H1 (cell line): Measurements from ENCODE around the gene MPDZ. TPM values are rescaled to one million over a fixed set of nuclear protein-coding genes. Genes with fewer than 3 reads are reported as not detected.

Source experiments
- CTCF ChIA-PET: fragments of 300-600 bp; sonication (Branson Sonifier 250); formaldehyde crosslinking; loops from one replicate; lab custom pipeline; 2021; ENCODE audit not compliant: partially characterized antibody; lab: Charles Lee
- POLR2A ChIA-PET: fragments of 300-600 bp; sonication (Branson Sonifier 250); formaldehyde crosslinking; loops from one replicate; lab custom pipeline; 2021; ENCODE audit warnings: inconsistent platforms; ENCODE audit not compliant: partially characterized antibody; lab: Charles Lee
- DNase-seq, 2 experiments: peaks; one replicate each; pipeline versions ENCODE4 v3.0.0 to v3.0.0-alpha.2; 2010 to 2022; ENCODE audit warnings: low spot score in 2 of 2, low read depth in 1 of 2, mixed read lengths in 1 of 2
- FAIRE-seq: peaks from 2 replicates; lab custom pipeline; 2011; peaks lifted over from hg19 to GRCh38; lab: Jason Lieb, UNC
- H2AFZ ChIP-seq: 2 replicates; pipeline ENCODE4 v1.8.1; 2012; ENCODE audit warnings: low read length, inconsistent platforms
- H2AK5ac ChIP-seq: 2 replicates; pipeline ENCODE4 v1.6.1; 2013; ENCODE audit warnings: low read depth, low read length
- H2BK120ac ChIP-seq: replicated peaks from 2 replicates; pipeline ENCODE3; 2013; ENCODE audit warnings: low read depth, low read length, inconsistent platforms
- H2BK12ac ChIP-seq: 2 replicates; pipeline ENCODE4 v1.6.1; 2013; ENCODE audit warnings: low read depth, low read length
- H2BK15ac ChIP-seq: 2 replicates; pipeline ENCODE4 v1.6.1; 2013; ENCODE audit warnings: low read length
- H2BK20ac ChIP-seq: 2 replicates; pipeline ENCODE4 v1.6.1; 2013; ENCODE audit warnings: low read length
- H2BK5ac ChIP-seq: 2 replicates; pipeline ENCODE4 v1.6.1; 2013; ENCODE audit warnings: low read depth, low read length
- H3K14ac ChIP-seq: 2 replicates; pipeline ENCODE4 v1.6.1; 2013; ENCODE audit warnings: inconsistent platforms; ENCODE audit not compliant: insufficient read length
- H3K18ac ChIP-seq: 2 replicates; pipeline ENCODE4 v1.6.1; 2013; ENCODE audit warnings: low read length; ENCODE audit errors: extremely low read depth
- H3K23ac ChIP-seq: 2 replicates; pipeline ENCODE4 v1.6.1; 2013; ENCODE audit warnings: inconsistent platforms; ENCODE audit not compliant: insufficient read length
- H3K23me2 ChIP-seq: 2 replicates; pipeline ENCODE4 v1.6.1; 2013; ENCODE audit warnings: low read depth, low read length
- H3K27ac ChIP-seq: 2 replicates; pipeline ENCODE4 v1.6.1; 2011; ENCODE audit warnings: low read depth, low read length, inconsistent platforms
- H3K27me3 ChIP-seq, 4 experiments: replicated peaks in 1 of 4; 1 replicate in 1 of 4; 2 replicates in 3 of 4; pipeline versions ENCODE4 v1.6.1 to v1.8.1; 2011 to 2013; ENCODE audit warnings: low read length in 3 of 4, mild to moderate bottlenecking in 3 of 4, inconsistent platforms in 2 of 4, mixed read lengths in 2 of 4, moderate library complexity in 1 of 4; ENCODE audit not compliant: control insufficient read depth in 3 of 4, insufficient read depth in 3 of 4; ENCODE audit errors: extremely low read depth in 1 of 4
- H3K36me3 ChIP-seq, 4 experiments: 2 replicates each; pipeline versions ENCODE4 v1.6.1 to v1.8.1; 2011 to 2013; ENCODE audit warnings: mild to moderate bottlenecking in 4 of 4, low read length in 3 of 4, moderate library complexity in 2 of 4, control low read depth in 1 of 4, inconsistent platforms in 1 of 4; ENCODE audit not compliant: insufficient read depth in 4 of 4, control insufficient read depth in 2 of 4
- H3K4ac ChIP-seq: replicated peaks from 2 replicates; pipeline ENCODE3; 2013; ENCODE audit warnings: low read length, low read depth, mixed read lengths, inconsistent platforms; ENCODE audit not compliant: insufficient read length
- H3K4me1 ChIP-seq, 4 experiments: replicated peaks in 1 of 4; 1 replicate in 1 of 4; 2 replicates in 3 of 4; pipeline versions ENCODE4 v1.6.1 to v1.8.1; 2011 to 2013; ENCODE audit warnings: low read length in 3 of 4, inconsistent platforms in 2 of 4, mixed read lengths in 1 of 4; ENCODE audit not compliant: insufficient read depth in 4 of 4, control insufficient read depth in 3 of 4
- H3K4me2 ChIP-seq, 2 experiments: 2 replicates each; pipeline versions ENCODE4 v1.6.1 to v1.8.1; 2011 to 2013; ENCODE audit warnings: low read depth in 2 of 2, low read length in 2 of 2, control low read depth in 1 of 2, inconsistent platforms in 1 of 2, mild to moderate bottlenecking in 1 of 2; ENCODE audit not compliant: insufficient read depth in 1 of 2
- H3K4me3 ChIP-seq, 4 experiments: fragments of 200-600, 300-600 bp in 1 of 4; sonication (generic), shearing (Covaris generic), sonication (Bioruptor Twin) in 1 of 4; 2 replicates each; pipeline versions ENCODE4 v1.5.1 to v1.8.1; 2011 to 2016; ENCODE audit warnings: low read length in 4 of 4, low read depth in 3 of 4, control low read depth in 2 of 4, inconsistent platforms in 2 of 4, mild to moderate bottlenecking in 2 of 4, mixed read lengths in 1 of 4, moderate library complexity in 1 of 4; ENCODE audit not compliant: insufficient read depth in 2 of 4; ENCODE audit errors: extremely low read depth in 1 of 4
- H3K56ac ChIP-seq: replicated peaks from 2 replicates; pipeline ENCODE3; 2013; ENCODE audit warnings: low read depth, mild to moderate bottlenecking, mixed read lengths, low read length, inconsistent platforms; ENCODE audit not compliant: insufficient read length
- H3K79me1 ChIP-seq: 2 replicates; pipeline ENCODE4 v1.6.1; 2013; ENCODE audit warnings: low read depth, low read length, control low read depth
- H3K79me2 ChIP-seq, 2 experiments: 2 replicates each; pipeline versions ENCODE4 v1.6.1 to v1.8.1; 2012 to 2013; ENCODE audit warnings: low read length in 2 of 2, mild to moderate bottlenecking in 2 of 2, inconsistent platforms in 1 of 2; ENCODE audit not compliant: insufficient read depth in 2 of 2, control insufficient read depth in 1 of 2
- H3K9ac ChIP-seq, 4 experiments: replicated peaks in 1 of 4; 1 replicate in 1 of 4; 2 replicates in 3 of 4; pipeline versions ENCODE4 v1.6.1 to v1.8.1; 2011 to 2013; ENCODE audit warnings: low read depth in 3 of 4, low read length in 3 of 4, control low read depth in 2 of 4, mild to moderate bottlenecking in 2 of 4, moderate library complexity in 2 of 4, inconsistent platforms in 1 of 4; ENCODE audit errors: extremely low read depth in 1 of 4
- H3K9me3 ChIP-seq, 2 experiments: 2 replicates each; pipeline versions ENCODE4 v1.6.1 to v1.8.1; 2012 to 2013; ENCODE audit warnings: mild to moderate bottlenecking in 2 of 2, moderate library complexity in 2 of 2, control low read depth in 1 of 2, inconsistent platforms in 1 of 2, low read depth in 1 of 2, low read length in 1 of 2, mixed read lengths in 1 of 2; ENCODE audit not compliant: insufficient read depth in 2 of 2
- H4K20me1 ChIP-seq, 2 experiments: replicated peaks in 1 of 2; 2 replicates each; pipeline versions ENCODE3 to v1.8.1; 2011 to 2013; ENCODE audit warnings: inconsistent platforms in 2 of 2, low read length in 2 of 2, mild to moderate bottlenecking in 1 of 2; ENCODE audit not compliant: insufficient read depth in 2 of 2, control insufficient read depth in 1 of 2
- H4K5ac ChIP-seq: 2 replicates; pipeline ENCODE4 v1.6.1; 2013; ENCODE audit warnings: low read length, low read depth, mixed read lengths, inconsistent platforms; ENCODE audit not compliant: insufficient read length
- H4K8ac ChIP-seq: 2 replicates; pipeline ENCODE4 v1.8.0; 2013; ENCODE audit warnings: mild to moderate bottlenecking, moderate library complexity, low read length, inconsistent platforms; ENCODE audit not compliant: insufficient read depth; ENCODE audit errors: extremely low read depth
- H4K91ac ChIP-seq: replicated peaks from 2 replicates; pipeline ENCODE3; 2013; ENCODE audit warnings: low read length, mixed read lengths, inconsistent platforms; ENCODE audit not compliant: insufficient read length
- BRCA1 ChIP-seq: IDR thresholded peaks from 2 replicates; pipeline ENCODE4 v1.6.1; 2012; ENCODE audit warnings: low read depth, low read length, improper control_type of control experiment
- CEBPB ChIP-seq: IDR thresholded peaks from 2 replicates; pipeline ENCODE4 v1.6.1; 2012; ENCODE audit warnings: low read depth, low read length
- GTF2F1 ChIP-seq: IDR thresholded peaks from 2 replicates; pipeline ENCODE4 v1.6.1; 2012; ENCODE audit warnings: low read depth, low read length, improper control_type of control experiment, borderline replicate concordance
- RAD21 ChIP-seq, 2 experiments: IDR thresholded peaks in 1 of 2; conservative IDR thresholded peaks in 1 of 2; 2 replicates each; pipeline ENCODE4 v1.6.1; 2011; ENCODE audit warnings: low read depth in 2 of 2, low read length in 2 of 2, improper control_type of control experiment in 1 of 2, inconsistent platforms in 1 of 2, mild to moderate bottlenecking in 1 of 2, moderate library complexity in 1 of 2
- TCF12 ChIP-seq: IDR thresholded peaks from 2 replicates; pipeline ENCODE4 v1.6.1; 2011; ENCODE audit warnings: low read depth, mild to moderate bottlenecking, low read length
- ZNF274 ChIP-seq: IDR thresholded peaks from 2 replicates; pipeline ENCODE4 v1.7.0; 2012; ENCODE audit warnings: low read length, borderline replicate concordance; ENCODE audit errors: extremely low read depth
- WGBS, 2 experiments: shearing (Covaris generic) in 1 of 2; methylation state at CpG; one replicate each; pipeline versions ENCODE4 v1.1.6 to v1.1.7; 2013 to 2015; ENCODE audit warnings: low lambda C conversion rate in 2 of 2, mixed read lengths in 2 of 2, inconsistent platforms in 1 of 2, low coverage in 1 of 2, missing lambda C conversion rate in 1 of 2; ENCODE audit not compliant: insufficient replicate concordance in 2 of 2, insufficient coverage in 1 of 2, insufficient read length in 1 of 2; ENCODE audit errors: extremely low coverage in 1 of 2, missing lambda C conversion rate in 1 of 2; 5-methylcytosine and 5-hydroxymethylcytosine counted together
- polyA plus RNA-seq, 7 experiments: library from polyadenylated mRNA; depleted of rRNA in 3 of 7; stranded (reverse) in 5 of 7; unstranded in 2 of 7; fragments of >200 nt in 5 of 7; fragments of 200-250 nt in 2 of 7; gene quantifications; 1 replicate in 5 of 7; 2 replicates in 1 of 7; 4 replicates in 1 of 7; pipeline versions ENCODE4 v1.2.1 to v1.2.3, GENCODE V29; 2011 to 2013; ENCODE audit warnings: missing spikeins in 2 of 7, mixed read lengths in 2 of 7
- total RNA-seq: library from RNA; stranded (reverse); fragmentation: NEBNext Ultra II Directional; extraction: Animal tissue kit (Norgen Biotek cat#: 25700); gene quantifications from 2 replicates; pipeline ENCODE4 v1.2.1, GENCODE V29; 2021

The MPDZ gene
- total and polyA plus RNA-seq, 2 of the 8 experiments (the other 6 are each of a cell fraction or from before 2014, with no cell fraction given), result 14.6 to 39.4 TPM

DNA sequence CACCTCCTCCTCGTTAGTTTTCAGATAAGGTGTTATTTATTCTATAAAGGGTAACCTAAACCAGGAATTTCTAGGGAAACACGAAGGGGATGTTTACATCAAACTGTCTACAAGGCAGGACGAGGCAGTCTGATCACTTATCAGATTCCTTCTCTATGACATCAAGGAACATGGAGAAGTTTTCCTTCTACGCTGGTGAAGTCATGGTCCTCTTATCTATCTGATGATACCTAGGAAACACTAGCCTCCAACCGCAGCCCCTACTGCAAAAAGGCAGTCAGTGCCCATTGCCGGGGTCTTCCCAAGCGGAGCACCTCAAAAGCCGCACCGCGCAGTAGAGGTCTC, 1.5 kb downstream of the MPDZ start:
- FAIRE-seq (no peak), DNase-seq (no peak)
- TF ChIP-seq TCF12 (no peak), BRCA1 (no peak), RAD21 (IDR thresholded peaks at IDR 0.05 in 1 of 2, conservative IDR thresholded peaks at IDR 0.05 in 1 of 2; ENCODE audit: low read depth in 2 of 2, low read length in 2 of 2) (no peak), CEBPB (no peak), GTF2F1 (no peak), ZNF274 (no peak)
- 0 out of 2 replicates have a peak overlapping the region, but pooled peaks have one; percentile 75 for H2AFZ ChIP-seq
- H3K9me3 ChIP-seq, result no peaks in the 10 kb centered on the region
- 0 out of 2 replicates have a peak overlapping the region, but pooled peaks have one; percentile 84 for H2BK5ac ChIP-seq
- POLR2A ChIA-PET, result no interaction called here
- peak overlapping the region in 1 of 4 experiments; percentile 61; a peak in 1 of 7 replicates for H3K9ac ChIP-seq
- H4K8ac ChIP-seq, result peak overlapping the region; percentile 94
- H3K18ac ChIP-seq, result peak overlapping the region; percentile 89
- CTCF ChIA-PET, result no interaction called here
- no peak overlapping the region for H3K56ac ChIP-seq
- H4K20me1 ChIP-seq, result no peaks in the 10 kb centered on the region
- H3K27ac ChIP-seq, result no peak overlapping the region
- H3K14ac ChIP-seq, result no peak overlapping the region
- H2BK120ac ChIP-seq, result no peak overlapping the region
- H3K79me1 ChIP-seq, result no peaks in the 10 kb centered on the region
- no peaks in the 10 kb centered on the region for H3K36me3 ChIP-seq
- peak overlapping the region; percentile 90 to 98 for H3K4me2 ChIP-seq
- H3K23me2 ChIP-seq, result peaks cover 5% of the 10 kb centered on the region; the same call in 1 of the 2 replicates
- peak overlapping the region; percentile 62 to 92 (median 76) for H3K4me3 ChIP-seq
- no peak overlapping the region for H3K23ac ChIP-seq
- 28% methylated on average over 10 of the region's 10 CpGs; no CpG with 5 or more reads in 1 of the 2 experiments for WGBS, 2 experiments
- no peak overlapping the region for H3K4ac ChIP-seq
- no peak overlapping the region for H2BK20ac ChIP-seq
- peaks cover 0 to 56% of the 10 kb centered on the region in 2 experiments; a peak in 3 of 4 replicates for H3K79me2 ChIP-seq
- H3K4me1 ChIP-seq, result peaks cover 0 to 3% (median under 1%) of the 10 kb centered on the region in 4 experiments; a peak in 2 of 7 replicates
- no peak overlapping the region for H2BK15ac ChIP-seq
- H4K91ac ChIP-seq, result no peak overlapping the region
- H2BK12ac ChIP-seq, result no peak overlapping the region; the same call in 1 of the 2 replicates
- no peak overlapping the region for H4K5ac ChIP-seq
- H3K27me3 ChIP-seq, result no peaks in the 10 kb centered on the region
- no peak overlapping the region for H2AK5ac ChIP-seq
